ENCODE data around the gene LONP2.
"Not testable (repeated sequence)": the region's sequence is repeated elsewhere in the genome, so short reads cannot be mapped to it uniquely, and the experiment has no call there.

LONP2 gene

GRCh38 chr16:48240147-48240546 lies 4.0 kb upstream of the LONP2 start:
- DNase-seq: not testable (repeated sequence)

- DNase-seq: no peak
Measured at GRCh38 chr16:48244863-48245195, 729 bp downstream of the LONP2 start.

GRCh38 chr16:48246066-48246465 lies 2.0 kb downstream of the LONP2 start:
- DNase-seq: no peak

GRCh38 chr16:48247311-48247710 lies 3.2 kb downstream of the LONP2 start, which contains the start of gene ABCC11:
Gene ABCC11 (minus strand): TSS chr16:48247539. CDS start chr16:48231921, 15,618 bp downstream.
- no peak for DNase-seq

GRCh38 chr16:48250520-48251278 lies 6.6 kb downstream of the LONP2 start:
- DNase-seq: no peak

- no peak for DNase-seq
Measured at GRCh38 chr16:48252013-48252412, 7.9 kb downstream of the LONP2 start.

GRCh38 chr16:48256579-48257177 lies 12.6 kb downstream of the LONP2 start:
- DNase-seq: no peak

GRCh38 chr16:48261569-48261968 lies 17.5 kb downstream of the LONP2 start:
- DNase-seq: no peak

GRCh38 chr16:48262631-48263030 lies 18.5 kb downstream of the LONP2 start:
- no peak for DNase-seq

GRCh38 chr16:48269011-48269410 lies 24.9 kb downstream of the LONP2 start:
- no peak for DNase-seq

GRCh38 chr16:48271728-48272127 lies 27.6 kb downstream of the LONP2 start:
- no peak for DNase-seq

GRCh38 chr16:48272837-48273421 lies 28.8 kb downstream of the LONP2 start:
- DNase-seq: no peak

GRCh38 chr16:48274476-48274875 lies 30.4 kb downstream of the LONP2 start:
- no peak for DNase-seq

- DNase-seq: no peak
Measured at GRCh38 chr16:48276102-48276501, 32.0 kb downstream of the LONP2 start.

- no peak for DNase-seq
Measured at GRCh38 chr16:48277158-48277557, 33.1 kb downstream of the LONP2 start.

GRCh38 chr16:48279199-48279598 lies 35.1 kb downstream of the LONP2 start:
- DNase-seq: no peak

- DNase-seq: no peak
Measured at GRCh38 chr16:48280546-48280945, 36.4 kb downstream of the LONP2 start.

- no peak for DNase-seq
Measured at GRCh38 chr16:48282636-48283263, 38.6 kb downstream of the LONP2 start.

GRCh38 chr16:48284772-48285409 lies 40.8 kb downstream of the LONP2 start:
- peak; percentile 3 to 7 for DNase-seq

- DNase-seq: no peak
Measured at GRCh38 chr16:48287239-48287638, 43.1 kb downstream of the LONP2 start.

- DNase-seq: no peak
Measured at GRCh38 chr16:48291303-48291702, 47.2 kb downstream of the LONP2 start.

- no peak for DNase-seq
Measured at GRCh38 chr16:48291754-48292153, 47.7 kb downstream of the LONP2 start.

- no peak for DNase-seq
Measured at GRCh38 chr16:48292452-48292851, 48.4 kb downstream of the LONP2 start.
